ENCODE results near the gene HINFP.

- TF ChIP-seq CTCF (IDR thresholded peaks at IDR 0.05) (no peak), EP300 (IDR thresholded peaks at IDR 0.05) (no peak), POLR2A (IDR thresholded peaks at IDR 0.05) (no peak)
These were observed 20.2 kb upstream of the HINFP start for GRCh38 chr11:119100994-119101758.

Measured in tibial nerve (tissue), 4 donors.